PC-9 (cell line): ENCODE data around the gene CCDC8. TPM values are rescaled to one million over a fixed set of nuclear protein-coding genes. Genes with fewer than 3 reads are reported as not detected.
"Not testable (repeated sequence)": the region's sequence is repeated elsewhere in the genome, so short reads cannot be mapped to it uniquely, and the experiment has no call there.

Experiments
- BruUV-seq: library from RNA; stranded (reverse); fragments of 400-500 nt; replicated peaks from 2 replicates; lab custom pipeline; 2021; lab: Mats Ljungman, UMichigan
- CTCF ChIA-PET: fragments of 300-600 bp; sonication (Branson Sonifier 250); formaldehyde crosslinking; loops from one replicate; lab custom pipeline; 2022; ENCODE audit warnings: antibody characterized with exemption; lab: Charles Lee
- POLR2A ChIA-PET: fragments of 300-600 bp; sonication (Branson Sonifier 250); formaldehyde crosslinking; loops from one replicate; lab custom pipeline; 2022; ENCODE audit warnings: antibody characterized with exemption; ENCODE audit not compliant: unreplicated experiment; lab: Charles Lee
- DNase-seq, 2 experiments: peaks; one replicate each; pipeline versions ENCODE4 v3.0.0 to v3.0.0-alpha.2; 2015 to 2022; ENCODE audit warnings: mixed read lengths in 1 of 2
- H2AFZ ChIP-seq: fragments of 200-600 bp; sonication (generic); 2 replicates; pipeline ENCODE4 v1.8.1; 2017; ENCODE audit warnings: antibody characterized with exemption
- H3F3A ChIP-seq: fragments of 200-600 bp; sonication (generic); 2 replicates; pipeline ENCODE4 v1.8.1; 2017; ENCODE audit warnings: antibody characterized with exemption, mild to moderate bottlenecking, low read depth; ENCODE audit not compliant: insufficient read depth
- H3K27ac ChIP-seq: fragments of 200-600 bp; sonication (generic); 2 replicates; pipeline ENCODE4 v1.6.1; 2016; ENCODE audit warnings: mixed run types
- H3K27me3 ChIP-seq: fragments of 200-600 bp; sonication (generic); 2 replicates; pipeline ENCODE4 v1.6.1; 2016; ENCODE audit warnings: low read depth, mixed run types; ENCODE audit not compliant: insufficient read depth
- H3K36me3 ChIP-seq: fragments of 200-600 bp; sonication (generic); 2 replicates; pipeline ENCODE4 v1.6.1; 2016; ENCODE audit warnings: low read depth, mixed run types
- H3K4me1 ChIP-seq: fragments of 200-600 bp; sonication (generic); replicated peaks from 2 replicates; pipeline ENCODE4 v1.6.1; 2016; ENCODE audit warnings: mixed run types; ENCODE audit not compliant: insufficient read depth
- H3K4me2 ChIP-seq: fragments of 200-600 bp; sonication (generic); 2 replicates; pipeline ENCODE4 v1.6.1; 2017; ENCODE audit warnings: mixed run types
- H3K4me3 ChIP-seq: fragments of 200-600 bp; sonication (generic); 2 replicates; pipeline ENCODE4 v1.6.1; 2016; ENCODE audit warnings: mixed run types
- H3K79me2 ChIP-seq: fragments of 200-600 bp; sonication (generic); 2 replicates; pipeline ENCODE4 v1.6.1; 2017; ENCODE audit warnings: low read depth, mixed run types
- H3K9me2 ChIP-seq: fragments of 200-600 bp; sonication (generic); 2 replicates; pipeline ENCODE4 v1.8.1; 2017; ENCODE audit warnings: mild to moderate bottlenecking; ENCODE audit not compliant: insufficient read depth
- H3K9me3 ChIP-seq: fragments of 200-600 bp; sonication (generic); 2 replicates; pipeline ENCODE4 v1.8.1; 2016; ENCODE audit warnings: low read depth; ENCODE audit not compliant: insufficient read depth
- H4K20me1 ChIP-seq: fragments of 200-600 bp; sonication (generic); 2 replicates; pipeline ENCODE4 v1.8.1; 2017; ENCODE audit not compliant: insufficient read depth
- CTCF ChIP-seq: fragments of 200-600 bp; sonication (generic); conservative IDR thresholded peaks from 2 replicates; pipeline ENCODE4 v1.6.1; 2017; ENCODE audit warnings: mixed run types, antibody characterized with exemption, mild to moderate bottlenecking, moderate library complexity
- EZH2 ChIP-seq: fragments of 200-600 bp; sonication (generic); IDR thresholded peaks from 2 replicates; pipeline ENCODE4 v1.8.0; 2017; ENCODE audit warnings: antibody characterized with exemption, low read depth
- intact Hi-C: fragments of 100-400 bp; cut with micrococcal nuclease; formaldehyde crosslinking; loops from one replicate; pipeline ENCODE4 v1.10.0; 2022; ENCODE audit not compliant: unreplicated experiment
- total RNA-seq: library from RNA; stranded (reverse); gene quantifications from 2 replicates; pipeline ENCODE4 v1.2.3, GENCODE V29; 2021

Gene CCDC8
- total RNA-seq, 1 experiment from 2014 or later, result 4.2 TPM

- H3K4me3 ChIP-seq, result no peak overlapping the region
- H3F3A ChIP-seq, result no peaks in the 10 kb centered on the region
- no peaks in the 10 kb centered on the region for H3K9me2 ChIP-seq
- H3K4me2 ChIP-seq, result no peak overlapping the region
- peaks cover 75% of the 10 kb centered on the region for H3K27me3 ChIP-seq
- H3K27ac ChIP-seq, result no peak overlapping the region
- ChIA-PET POLR2A (no interaction called here), CTCF (interaction anchor here (0.6 kb wide), 1 partner anchor 413 kb away, joined by 3 read pairs; no protein-coding TSS in a partner anchor)
- TF ChIP-seq EZH2 (no peak), CTCF (no peak)
- no peak for DNase-seq
- no peaks in the 10 kb centered on the region for H3K36me3 ChIP-seq
- intact Hi-C loops, result no loop called here
- no TSS peak for BruUV-seq
- H3K79me2 ChIP-seq, result no peaks in the 10 kb centered on the region
- H3K4me1 ChIP-seq, result no peaks in the 10 kb centered on the region
- H4K20me1 ChIP-seq, result no peaks in the 10 kb centered on the region
- H2AFZ ChIP-seq, result no peak overlapping the region
- H3K9me3 ChIP-seq, result no peaks in the 10 kb centered on the region
These were observed 9.8 kb upstream of the CCDC8 start for GRCh38 chr19:46423188-46423587.

GRCh38 chr19:46422344-46422743 is 9.0 kb upstream of the CCDC8 start:
- intact Hi-C loops, result no loop called here
- no peak for TF ChIP-seq CTCF
- no peaks in the 10 kb centered on the region for H3K79me2 ChIP-seq
- no TSS peak for BruUV-seq
- no peak overlapping the region for H3K4me3 ChIP-seq
- H4K20me1 ChIP-seq, result no peaks in the 10 kb centered on the region
- H3K9me2 ChIP-seq, result no peaks in the 10 kb centered on the region
- H3K4me2 ChIP-seq, result no peak overlapping the region
- POLR2A ChIA-PET, result no interaction called here
- no peaks in the 10 kb centered on the region for H3F3A ChIP-seq
- no peak overlapping the region for H2AFZ ChIP-seq
- no peaks in the 10 kb centered on the region for H3K9me3 ChIP-seq
- H3K27me3 ChIP-seq, result peaks cover 67% of the 10 kb centered on the region
- no peaks in the 10 kb centered on the region for H3K4me1 ChIP-seq
- CTCF ChIA-PET, result no interaction called here
- no peak for DNase-seq
- H3K36me3 ChIP-seq, result no peaks in the 10 kb centered on the region
- no peak overlapping the region for H3K27ac ChIP-seq

GRCh38 chr19:46420056-46420455 is 6.7 kb upstream of the CCDC8 start:
- Histone ChIP-seq H3K27ac (no peak overlapping the region), H3K9me3 (no peaks in the 10 kb centered on the region), H2AFZ (no peak overlapping the region), H3K79me2 (no peaks in the 10 kb centered on the region), H3K4me3 (no peak overlapping the region), H3F3A (peaks cover 6% of the 10 kb centered on the region; the same call in 1 of the 2 replicates), H3K9me2 (no peaks in the 10 kb centered on the region), H3K4me2 (no peak overlapping the region), H3K27me3 (peaks cover 63% of the 10 kb centered on the region), H4K20me1 (no peaks in the 10 kb centered on the region), H3K4me1 (peaks cover 12% of the 10 kb centered on the region; the same call in 1 of the 2 replicates), H3K36me3 (no peaks in the 10 kb centered on the region)
- POLR2A ChIA-PET, result no interaction called here
- intact Hi-C loops, result no loop called here
- CTCF ChIA-PET, result no interaction called here
- TF ChIP-seq EZH2 (no peak), CTCF (no peak)
- DNase-seq, result no peak
- no TSS peak for BruUV-seq

GRCh38 chr19:46415804-46416709 is 2.7 kb upstream of the CCDC8 start:
- not testable (repeated sequence) for H3F3A ChIP-seq, BruUV-seq

GRCh38 chr19:46414899-46415298 is 1.5 kb upstream of the CCDC8 start:
- H2AFZ ChIP-seq, H3K36me3 ChIP-seq, H3K9me3 ChIP-seq, DNase-seq, H3K27ac ChIP-seq, H3K4me2 ChIP-seq, H3K4me3 ChIP-seq, intact Hi-C loops, H3K79me2 ChIP-seq, CTCF ChIA-PET, H4K20me1 ChIP-seq, BruUV-seq, H3F3A ChIP-seq, POLR2A ChIA-PET, H3K9me2 ChIP-seq: not testable (repeated sequence)
- Histone ChIP-seq H3K27me3 (peaks cover 29% of the 10 kb centered on the region; the same call in 1 of the 2 replicates), H3K4me1 (peaks cover 12% of the 10 kb centered on the region; the same call in 1 of the 2 replicates)

More at GRCh38 chr19:46415804-46416709, 2.7 kb upstream of the CCDC8 start:
- H3K36me3 ChIP-seq, H4K20me1 ChIP-seq, H3K79me2 ChIP-seq, H3K9me2 ChIP-seq, H3K9me3 ChIP-seq, H3K27ac ChIP-seq, intact Hi-C loops: not testable (repeated sequence)
- peak overlapping the region; percentile 83 for H3K4me2 ChIP-seq
- ChIA-PET CTCF (interaction anchor here (0.6 kb wide), 1 partner anchor 200 kb away, joined by 4 read pairs; no protein-coding TSS in a partner anchor), POLR2A (interaction anchor here (0.6 kb wide), 1 partner anchor 646 kb away, joined by 3 read pairs; no protein-coding TSS in a partner anchor)
- peak overlapping the region; percentile 43; the same call in 1 of the 2 replicates for H3K4me3 ChIP-seq
- peaks cover 12% of the 10 kb centered on the region; the same call in 1 of the 2 replicates for H3K4me1 ChIP-seq
- peaks cover 28% of the 10 kb centered on the region; the same call in 1 of the 2 replicates for H3K27me3 ChIP-seq
- H2AFZ ChIP-seq, result peak overlapping the region; percentile 24; the same call in 1 of the 2 replicates
- DNase-seq, result peak in 1 of 2 experiments; percentile 86
